GM08714 (cell line): Measurements from ENCODE around the gene LRFN2.

ENCODE experiments used
- H3K4me3 ChIP-seq: fragments of 200-500 bp; sonication (Bioruptor generic); 2 replicates; pipeline ENCODE4 v1.5.1; 2014; ENCODE audit warnings: mild to moderate bottlenecking, low read length, inconsistent platforms
- ZNF274 ChIP-seq: IDR thresholded peaks from 2 replicates; pipeline ENCODE4 v1.6.1; 2012; ENCODE audit warnings: mild to moderate bottlenecking, low read depth, low read length

Gene LRFN2

DNA sequence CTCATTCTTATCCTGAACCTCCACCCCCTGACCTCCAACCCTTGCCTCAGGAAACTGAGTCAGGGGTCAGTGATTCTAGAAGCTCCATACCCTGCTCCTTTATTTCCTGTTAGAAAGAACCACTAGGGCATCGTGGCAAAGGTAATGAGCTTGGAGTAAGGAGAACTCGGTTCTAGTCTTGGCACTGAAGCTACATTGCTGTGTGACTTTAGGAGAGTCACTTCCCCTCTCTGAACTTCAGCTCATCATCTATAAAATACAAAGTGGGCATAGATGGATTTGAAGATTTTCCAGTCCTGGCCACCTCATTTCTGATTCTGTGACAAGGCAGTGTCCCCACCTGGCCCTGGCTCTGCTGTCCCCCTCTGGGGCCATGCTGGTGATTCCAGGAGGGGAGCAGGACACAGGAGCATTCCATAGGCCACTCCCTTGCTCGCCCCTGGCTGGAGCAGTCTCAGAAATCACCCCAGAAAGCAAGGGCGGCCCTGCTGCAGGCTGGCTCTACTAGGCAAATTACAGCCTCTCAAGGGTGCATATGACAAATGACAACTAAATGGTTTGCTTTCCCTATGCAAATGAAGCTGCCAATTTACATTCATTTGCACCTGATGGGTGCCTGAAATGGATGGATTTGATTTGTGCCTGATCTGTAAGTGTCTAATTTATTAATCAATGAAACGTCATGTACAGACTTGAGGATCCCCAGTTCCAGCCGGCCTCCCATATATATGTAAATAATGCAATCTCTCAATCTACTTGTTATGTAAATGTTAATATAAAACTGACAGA, 62.2 kb downstream of the LRFN2 start:
- H3K4me3 ChIP-seq = no peak overlapping the region
- TF ChIP-seq ZNF274 = no peak

DNA sequence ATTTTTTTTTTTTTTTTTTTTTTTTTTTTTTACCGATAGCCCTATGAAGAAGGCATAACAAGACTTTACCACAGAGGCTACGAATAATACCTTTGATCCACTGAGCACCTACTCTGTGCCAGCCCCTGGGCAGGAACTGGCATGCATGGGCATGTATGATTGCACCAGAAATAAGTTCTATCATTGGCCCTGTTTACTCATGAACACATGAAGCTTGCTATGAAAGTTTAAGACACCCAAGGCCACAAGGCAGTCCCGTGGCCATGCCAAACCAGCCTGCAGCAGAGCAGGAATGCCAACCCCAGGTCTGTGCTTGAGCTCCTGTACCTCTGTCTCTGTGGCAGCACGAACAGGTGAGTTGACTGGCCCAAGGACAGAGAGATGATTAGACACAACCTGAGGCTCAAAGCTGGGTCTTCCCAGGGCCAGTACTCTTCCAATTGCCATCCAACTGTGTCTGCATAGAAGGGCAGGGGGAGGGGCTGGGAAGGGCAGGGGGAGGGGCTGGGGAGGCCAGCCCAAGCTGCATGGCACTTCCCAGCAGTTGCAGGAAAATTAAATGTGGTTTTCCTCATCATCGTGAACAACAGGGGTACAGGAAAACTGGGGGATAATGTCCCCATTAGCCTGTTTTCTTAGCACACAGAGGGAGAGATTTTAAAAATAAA, 63.5 kb downstream of the LRFN2 start:
- no peak for TF ChIP-seq ZNF274
- no peak overlapping the region for H3K4me3 ChIP-seq

DNA sequence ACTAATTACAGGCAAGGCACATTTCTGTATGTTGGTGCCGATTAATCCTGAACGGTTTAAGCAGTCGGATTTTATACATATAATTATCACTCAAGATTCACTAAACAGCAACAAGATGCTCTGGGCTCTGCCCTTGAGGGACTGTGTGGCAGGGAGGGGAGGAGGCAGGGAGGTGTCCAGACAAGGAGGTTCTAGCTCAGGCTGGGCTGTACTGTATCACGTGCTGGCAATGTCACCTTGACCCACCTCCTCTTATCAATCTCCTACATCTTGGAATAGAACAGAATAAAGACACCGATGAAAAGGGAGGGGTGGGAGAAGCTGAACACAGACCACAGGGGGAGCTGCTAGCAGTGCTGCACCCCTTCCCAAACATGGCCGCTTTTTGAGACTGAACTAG, 65.7 kb downstream of the LRFN2 start:
- TF ChIP-seq ZNF274 = no peak
- no peak overlapping the region for H3K4me3 ChIP-seq

DNA sequence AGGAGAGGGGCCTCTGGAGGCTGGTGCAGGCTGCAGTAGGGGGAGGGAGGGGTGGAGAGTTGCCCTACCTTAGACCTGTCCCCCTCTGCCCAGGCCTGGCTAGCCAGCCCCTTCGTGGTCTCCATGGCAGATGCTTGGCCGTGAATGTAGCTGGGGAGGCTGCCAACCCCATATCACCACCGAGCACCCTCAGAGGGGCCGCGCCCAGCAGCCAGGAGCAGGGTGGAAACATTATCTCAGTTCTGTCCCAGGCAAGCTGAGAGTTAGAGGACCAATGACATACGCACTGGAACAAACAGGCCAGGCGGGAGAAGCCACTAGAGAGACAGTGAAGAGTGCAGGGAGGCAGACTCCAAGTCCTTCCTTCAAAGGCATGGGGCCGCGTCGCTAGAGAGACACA, 66.5 kb downstream of the LRFN2 start:
- H3K4me3 ChIP-seq = no peak overlapping the region
- no peak for TF ChIP-seq ZNF274

DNA sequence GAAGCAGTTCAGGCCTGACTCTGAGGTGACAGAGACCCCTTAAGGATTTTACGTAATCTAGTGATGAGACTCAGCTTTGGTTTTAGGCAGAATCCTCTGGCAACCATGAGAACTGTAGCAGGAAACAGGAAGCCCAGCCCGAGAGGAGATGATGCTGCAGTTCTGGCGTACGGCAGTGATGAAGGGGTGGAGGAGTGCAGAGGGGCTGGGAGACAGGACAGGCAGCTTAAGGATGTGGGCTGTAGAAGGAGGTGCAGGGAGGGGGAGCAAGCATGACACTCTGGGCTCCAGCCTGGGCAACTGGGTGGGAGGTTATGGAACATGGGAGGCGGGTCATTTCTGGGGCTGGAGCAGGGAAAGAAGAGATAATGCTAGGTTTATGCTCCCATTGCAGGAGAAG, 67.1 kb downstream of the LRFN2 start:
- H3K4me3 ChIP-seq = no peak overlapping the region
- no peak for TF ChIP-seq ZNF274

DNA sequence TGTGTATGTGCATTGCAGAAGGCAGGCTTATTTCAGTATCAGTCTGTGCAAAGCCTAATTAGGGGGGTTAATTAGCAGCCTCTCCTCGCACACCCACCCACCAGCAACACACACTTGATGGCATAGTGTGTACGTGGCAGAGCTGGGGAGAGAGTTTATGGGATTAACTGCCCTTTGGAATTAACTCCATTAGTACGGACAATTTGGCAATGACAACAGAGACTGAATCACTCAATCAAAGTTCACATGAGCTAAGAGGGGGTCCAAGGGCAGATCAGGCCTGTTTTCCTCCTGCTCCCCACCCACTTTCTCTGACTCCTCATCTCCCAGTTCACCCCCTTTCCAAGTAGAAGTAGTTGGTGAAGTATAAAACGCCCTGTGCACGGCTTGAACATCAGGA, 69.5 kb downstream of the LRFN2 start:
- TF ChIP-seq ZNF274 = no peak
- no peak overlapping the region for H3K4me3 ChIP-seq

DNA sequence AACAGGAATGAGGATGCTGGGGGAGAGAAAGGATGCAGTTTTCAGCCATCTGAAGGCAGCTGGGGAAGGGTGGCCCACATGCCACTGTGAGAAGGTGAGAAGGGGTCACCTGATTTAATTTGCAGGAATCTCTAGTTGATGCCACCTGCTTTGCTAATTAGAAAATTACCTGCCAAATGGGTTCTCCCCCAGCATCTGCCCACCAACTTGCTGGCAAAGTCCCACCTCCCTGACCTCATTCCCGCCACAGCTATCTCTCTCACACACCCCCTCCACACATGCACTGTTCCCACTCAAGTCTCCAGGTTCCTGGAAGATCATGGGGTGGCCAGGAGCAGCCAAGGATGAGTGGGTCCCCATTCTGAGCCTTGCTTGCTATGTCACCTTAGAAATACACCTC, 70.7 kb downstream of the LRFN2 start:
- H3K4me3 ChIP-seq = no peak overlapping the region
- no peak for TF ChIP-seq ZNF274

DNA sequence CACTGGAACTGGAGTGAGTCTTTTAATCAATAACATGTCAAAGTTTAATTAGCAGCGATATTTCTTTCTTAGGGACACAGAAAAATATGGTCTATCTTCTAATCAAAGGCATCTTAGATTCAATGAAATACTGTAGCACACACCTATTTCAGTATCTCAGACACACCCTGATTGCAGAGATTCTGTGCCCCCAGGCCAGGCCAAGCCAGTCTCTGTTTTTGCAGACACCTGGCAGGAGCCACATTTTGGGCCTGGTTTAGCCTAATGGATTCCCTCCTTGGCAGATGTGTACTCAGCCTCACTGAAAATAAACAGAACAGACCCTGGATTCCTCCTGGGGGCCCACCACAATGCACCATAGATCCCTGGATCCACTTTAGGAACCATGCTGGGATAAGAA, 74.8 kb downstream of the LRFN2 start:
- H3K4me3 ChIP-seq = no peak overlapping the region
- no peak for TF ChIP-seq ZNF274

DNA sequence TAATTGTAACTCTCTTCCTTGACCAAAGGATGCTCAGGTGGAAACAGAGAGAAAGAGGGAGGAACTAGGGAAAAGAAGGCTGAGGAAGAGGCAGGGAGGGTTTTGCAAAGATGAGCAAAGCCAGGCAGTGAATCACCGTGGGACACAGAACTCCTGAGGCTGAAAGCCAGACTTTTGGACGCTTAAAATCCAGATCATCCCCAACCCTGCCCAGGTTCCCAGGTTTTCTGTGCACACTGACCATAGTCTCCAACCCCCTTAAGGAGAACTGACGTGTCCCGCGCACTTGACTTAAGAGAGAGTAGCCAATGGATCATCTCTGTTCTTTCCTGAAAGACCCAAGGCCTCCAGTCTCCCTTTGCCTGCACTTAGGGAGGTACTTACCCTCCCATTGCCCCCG, 75.3 kb downstream of the LRFN2 start:
- H3K4me3 ChIP-seq = no peak overlapping the region
- no peak for TF ChIP-seq ZNF274

DNA sequence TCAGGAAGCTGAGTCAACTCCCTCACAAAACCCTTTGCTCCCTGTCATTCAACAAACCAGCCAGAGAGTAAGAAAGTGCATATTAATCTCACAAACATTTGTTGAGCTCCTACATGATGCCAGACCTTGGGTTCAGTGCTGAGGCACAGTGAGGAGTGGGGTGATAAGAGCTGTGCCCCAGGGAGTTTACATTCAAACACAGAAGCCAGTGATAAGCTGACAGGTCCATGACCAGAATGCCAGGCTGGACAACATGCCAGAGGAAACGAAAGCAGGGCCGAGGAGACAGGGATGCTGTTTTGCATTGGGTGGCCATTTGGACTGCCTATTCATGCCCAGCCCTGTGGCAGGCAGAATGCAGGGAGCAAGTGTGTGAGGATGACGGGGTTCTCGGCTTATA, 76.7 kb downstream of the LRFN2 start:
- no peak overlapping the region for H3K4me3 ChIP-seq
- no peak for TF ChIP-seq ZNF274

DNA sequence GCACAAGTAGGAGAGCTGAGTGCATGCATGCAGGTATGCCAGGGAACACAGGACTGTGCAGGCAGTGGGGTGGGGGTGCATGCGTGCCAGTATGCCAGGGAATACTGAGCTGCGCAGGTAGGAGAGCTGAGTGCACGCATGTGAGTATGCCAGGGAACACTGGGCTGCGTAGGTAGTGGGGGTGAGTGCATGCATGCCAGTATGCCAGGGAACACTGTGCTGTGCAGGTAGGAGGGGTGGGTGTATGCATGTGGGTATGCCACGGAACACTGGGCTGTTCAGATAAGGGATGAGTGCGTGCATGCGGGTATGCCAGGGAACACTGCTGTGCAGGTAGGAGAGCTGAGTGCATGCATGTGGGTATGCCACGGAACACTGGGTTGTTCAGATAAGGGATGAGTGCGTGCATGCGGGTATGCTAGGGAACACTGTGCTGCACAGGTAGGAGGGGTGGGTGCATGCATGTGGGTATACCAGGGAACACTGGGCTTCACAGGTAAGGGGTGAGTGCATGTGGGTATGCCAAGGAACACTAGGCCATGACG, 77.4 kb downstream of the LRFN2 start:
- no peak for TF ChIP-seq ZNF274

DNA sequence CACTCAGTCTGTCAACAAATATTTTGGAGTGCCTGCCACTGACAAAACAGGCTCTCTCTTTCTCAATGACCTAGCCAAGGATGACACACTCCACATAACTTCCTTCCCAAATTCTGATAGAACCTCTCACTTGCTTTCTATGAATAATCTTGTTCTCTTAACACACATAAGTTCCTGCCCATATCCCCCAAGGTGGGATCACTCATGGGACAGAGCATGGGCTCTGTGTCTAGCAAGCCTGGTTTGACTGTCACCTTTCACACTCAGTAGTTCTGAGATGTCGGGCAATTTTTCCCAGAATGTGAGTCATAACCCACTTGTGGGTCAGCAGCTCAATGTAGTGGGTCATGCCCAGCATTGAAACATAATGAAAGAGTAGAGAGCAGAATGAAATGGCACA, 78.1 kb downstream of the LRFN2 start:
- no peak overlapping the region for H3K4me3 ChIP-seq
- no peak for TF ChIP-seq ZNF274

More for the DNA sequence above, 77.4 kb downstream of the LRFN2 start:
- H3K4me3 ChIP-seq = no peak overlapping the region

DNA sequence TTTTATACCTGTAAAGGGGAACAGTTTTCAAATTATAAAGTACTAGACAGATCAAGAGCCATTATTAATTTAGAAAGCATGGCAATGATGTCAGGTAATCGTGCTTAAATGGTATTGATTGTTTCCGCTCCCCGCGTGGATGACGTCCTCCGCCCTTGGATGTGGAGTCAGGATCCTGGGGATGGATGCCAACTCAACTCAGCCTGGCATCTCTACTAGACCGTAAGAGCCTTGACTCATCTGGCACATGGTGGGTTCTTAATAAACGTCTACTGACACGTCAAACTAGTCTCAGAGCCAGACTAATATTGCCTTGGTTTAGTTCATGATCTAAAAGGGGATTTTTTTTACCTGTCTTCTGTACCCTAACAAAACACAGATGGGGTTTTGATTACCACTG, 80.2 kb downstream of the LRFN2 start:
- no peak overlapping the region for H3K4me3 ChIP-seq
- no peak for TF ChIP-seq ZNF274

DNA sequence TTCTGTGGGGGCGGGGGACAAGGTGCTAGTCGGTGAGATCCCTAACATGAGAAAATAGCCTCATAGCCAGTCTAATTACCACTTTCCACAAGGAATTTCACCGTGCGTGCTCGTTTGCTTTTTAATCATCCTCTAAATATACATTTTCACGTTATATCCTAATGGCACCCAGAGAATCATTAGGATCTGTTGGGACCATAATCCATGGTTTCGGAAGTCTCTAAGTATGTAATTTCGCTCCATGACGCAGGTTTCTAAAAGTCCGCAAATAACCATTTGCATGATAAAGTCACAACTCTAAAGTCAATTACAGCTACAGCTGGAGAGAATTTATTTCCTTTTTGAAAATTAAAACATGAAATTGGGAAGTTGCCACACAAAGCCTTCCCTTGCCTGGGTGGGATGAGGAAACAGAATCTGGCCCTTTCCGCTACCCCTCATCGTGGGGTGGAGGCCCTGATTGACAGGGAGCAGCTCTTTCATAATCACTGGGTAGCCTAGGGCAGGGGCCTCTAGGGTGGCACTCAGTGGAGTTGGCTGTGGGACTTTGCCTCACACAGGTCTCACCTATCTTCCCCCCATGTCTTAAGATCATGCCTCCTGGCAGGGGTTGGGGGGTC, 81.9 kb downstream of the LRFN2 start:
- no peak overlapping the region for H3K4me3 ChIP-seq
- no peak for TF ChIP-seq ZNF274

DNA sequence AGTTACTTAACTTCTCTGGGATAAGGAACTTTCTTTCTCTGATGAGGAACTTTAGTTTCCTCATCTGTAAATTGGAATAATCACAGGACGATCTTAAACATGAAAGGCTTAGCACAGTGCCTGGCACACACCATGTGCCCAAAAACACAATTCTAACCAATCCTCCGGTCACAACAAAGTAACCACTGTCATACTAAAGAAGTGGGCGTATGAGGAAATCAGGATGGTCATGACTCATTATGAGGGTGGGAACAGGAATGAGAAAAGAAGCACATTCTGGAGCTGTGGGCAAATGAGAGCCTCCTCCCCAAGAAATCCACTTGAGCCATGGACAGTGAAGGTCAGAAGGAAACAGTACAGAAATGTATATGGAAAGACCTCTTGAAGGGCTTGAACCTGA, 82.9 kb downstream of the LRFN2 start:
- no peak for TF ChIP-seq ZNF274

More for the DNA sequence above, 82.9 kb downstream of the LRFN2 start:
- no peak overlapping the region for H3K4me3 ChIP-seq
